Hepatocyte (in vitro differentiated cells): ENCODE data around the gene SMIM35. TPM values are rescaled to one million over a fixed set of nuclear protein-coding genes. Genes with fewer than 3 reads are reported as not detected.

Experiments
- DNase-seq: peaks from one replicate; pipeline ENCODE4 v3.0.0-alpha.2; 2016; ENCODE audit warnings: low spot score
- H2AFZ ChIP-seq: fragments of 200-600 bp; sonication (generic); 2 replicates; pipeline ENCODE4 v1.6.0; 2016; ENCODE audit warnings: antibody characterized with exemption, mild to moderate bottlenecking
- H3K27ac ChIP-seq: fragments of 200-600 bp; sonication (generic); 2 replicates; pipeline ENCODE4 v1.5.1; 2016; ENCODE audit warnings: mild to moderate bottlenecking
- H3K27me3 ChIP-seq: fragments of 200-600 bp; sonication (generic); 2 replicates; pipeline ENCODE4 v1.6.1; 2016
- H3K36me3 ChIP-seq: fragments of 200-600 bp; sonication (generic); replicated peaks from 2 replicates; pipeline ENCODE4 v1.5.1; 2016; ENCODE audit warnings: low read depth; ENCODE audit not compliant: insufficient read depth
- H3K4me1 ChIP-seq: fragments of 200-600 bp; sonication (generic); 2 replicates; pipeline ENCODE4 v1.5.1; 2016; ENCODE audit warnings: mild to moderate bottlenecking, moderate library complexity; ENCODE audit not compliant: insufficient read depth
- H3K4me2 ChIP-seq: fragments of 200-600 bp; sonication (generic); 2 replicates; pipeline ENCODE4 v1.6.0; 2016
- H3K4me3 ChIP-seq: fragments of 200-600 bp; sonication (generic); 2 replicates; pipeline ENCODE4 v1.5.1; 2016; ENCODE audit warnings: mild to moderate bottlenecking
- H3K79me2 ChIP-seq: fragments of 200-600 bp; sonication (generic); 2 replicates; pipeline ENCODE4 v1.6.0; 2017; ENCODE audit warnings: mild to moderate bottlenecking
- H3K9me2 ChIP-seq: fragments of 200-600 bp; sonication (generic); replicated peaks from 2 replicates; pipeline ENCODE4 v1.6.0; 2017; ENCODE audit warnings: mild to moderate bottlenecking; ENCODE audit not compliant: insufficient read depth
- H3K9me3 ChIP-seq: fragments of 200-600 bp; sonication (generic); 2 replicates; pipeline ENCODE4 v1.5.1; 2016; ENCODE audit warnings: low read depth, mild to moderate bottlenecking
- H4K20me1 ChIP-seq: fragments of 200-600 bp; sonication (generic); 2 replicates; pipeline ENCODE4 v1.6.0; 2016; ENCODE audit warnings: mild to moderate bottlenecking; ENCODE audit not compliant: insufficient read depth, poor library complexity, severe bottlenecking
- EZH2 ChIP-seq: fragments of 200-600 bp; sonication (generic); IDR thresholded peaks from 2 replicates; pipeline ENCODE4 v1.6.1; 2016; ENCODE audit warnings: antibody characterized with exemption, mild to moderate bottlenecking, borderline replicate concordance
- EZH2phosphoT487 ChIP-seq: fragments of 200-600 bp; sonication (generic); IDR thresholded peaks from one replicate; pipeline ENCODE4 v1.6.1; 2018; ENCODE audit warnings: antibody characterized with exemption, mild to moderate bottlenecking, low read depth, moderate library complexity; ENCODE audit not compliant: unreplicated experiment, severe bottlenecking
- WGBS: methylation state at CpG from one replicate; pipeline ENCODE4 v1.1.6; 2016; ENCODE audit warnings: low lambda C conversion rate; ENCODE audit errors: missing lambda C conversion rate; 5-methylcytosine and 5-hydroxymethylcytosine counted together
- polyA plus RNA-seq: library from polyadenylated mRNA; unstranded; fragments of >200 nt; fragmentation: Nextera tagmentation; extraction: Ambion mirVana; gene quantifications from 2 replicates; pipeline ENCODE4 v1.2.1, GENCODE V29; 2016
- total RNA-seq: library from RNA; depleted of rRNA; stranded (reverse); fragments of >200 nt; gene quantifications from 2 replicates; pipeline ENCODE4 v1.2.3, GENCODE V29; 2014
- TF ChIP-seq, protein P1 (sequence below): fragments of 200-600 bp; sonication (generic); IDR thresholded peaks from 2 replicates; pipeline ENCODE4 v1.5.1; 2016; ENCODE audit warnings: antibody characterized with exemption, mild to moderate bottlenecking; ENCODE audit not compliant: poor library complexity

Gene SMIM35
- total and polyA plus RNA-seq, 2 experiments from 2014 or later: 0.03 TPM; not detected in 1

DNA sequence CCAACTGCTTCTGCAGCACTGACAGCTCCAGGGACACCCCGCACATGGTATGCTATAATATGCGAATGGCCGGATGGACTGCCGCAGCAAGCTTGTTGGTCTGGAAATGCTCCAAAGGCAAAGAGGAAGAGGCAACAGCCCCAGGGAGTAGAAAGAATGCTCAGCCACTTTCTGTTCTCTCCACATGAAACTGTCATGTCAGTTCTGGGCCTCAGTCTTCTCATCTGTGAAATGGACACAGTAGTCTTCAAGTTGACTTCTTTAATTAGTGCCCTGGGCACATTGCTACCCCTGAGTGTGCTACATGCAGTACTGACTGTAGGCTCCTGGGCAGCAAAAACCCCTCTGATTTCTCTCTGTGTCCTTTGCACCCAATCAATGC, 80.6 kb downstream of the SMIM35 start:
- H3K27ac ChIP-seq: no peak overlapping the region

DNA sequence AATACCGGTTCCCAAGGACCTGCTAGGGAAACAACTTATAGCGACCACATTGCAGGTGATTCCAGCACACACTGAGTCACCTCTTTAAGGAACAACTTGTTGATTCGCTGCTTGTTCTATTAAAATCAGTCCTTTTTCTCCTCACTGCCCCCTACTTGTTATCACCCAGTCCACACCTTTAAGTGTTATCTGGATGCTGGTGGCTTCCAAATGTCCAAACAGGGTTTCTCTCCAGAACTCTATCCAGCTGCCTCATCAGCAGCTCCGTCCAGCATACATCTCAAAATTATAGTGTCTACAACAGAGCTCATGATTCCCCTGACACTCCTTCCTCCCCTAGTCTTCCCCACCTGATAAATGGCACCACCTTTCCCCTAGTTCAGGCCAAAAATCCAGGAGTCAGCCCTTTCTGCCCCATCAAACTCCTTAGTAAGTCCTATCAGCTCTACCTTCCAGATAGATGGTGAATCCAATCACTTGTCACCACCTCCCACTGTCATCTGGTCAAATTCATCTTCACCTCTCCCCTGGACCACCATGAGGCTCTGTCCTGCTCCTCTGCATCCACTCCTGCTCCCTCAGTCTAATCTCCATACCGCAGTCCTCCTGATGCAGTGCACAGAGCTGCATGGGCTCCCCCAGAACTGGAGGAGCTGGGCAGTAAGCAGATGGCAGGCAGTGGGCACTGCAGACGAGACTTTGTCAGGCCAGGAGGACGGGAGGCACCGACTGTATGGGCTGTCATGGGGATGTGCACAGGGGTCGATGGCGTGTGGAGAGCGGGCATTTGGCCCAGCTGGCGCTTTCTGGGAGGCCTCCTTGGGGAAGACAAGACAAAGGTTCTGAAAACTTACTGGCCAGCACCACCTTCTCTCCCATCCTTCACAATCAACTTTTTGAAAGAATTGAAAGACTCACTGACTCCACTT, 81.3 kb downstream of the SMIM35 start:
- H3K36me3 ChIP-seq: no peaks in the 10 kb centered on the region
- no peaks in the 10 kb centered on the region for H3K27me3 ChIP-seq
- H3K79me2 ChIP-seq: no peaks in the 10 kb centered on the region
- H3K4me1 ChIP-seq: peaks cover 6% of the 10 kb centered on the region
- no peak overlapping the region for H3K27ac ChIP-seq
- no peak overlapping the region for H3K4me3 ChIP-seq
- no peak for DNase-seq
- TF ChIP-seq, protein P1, sequence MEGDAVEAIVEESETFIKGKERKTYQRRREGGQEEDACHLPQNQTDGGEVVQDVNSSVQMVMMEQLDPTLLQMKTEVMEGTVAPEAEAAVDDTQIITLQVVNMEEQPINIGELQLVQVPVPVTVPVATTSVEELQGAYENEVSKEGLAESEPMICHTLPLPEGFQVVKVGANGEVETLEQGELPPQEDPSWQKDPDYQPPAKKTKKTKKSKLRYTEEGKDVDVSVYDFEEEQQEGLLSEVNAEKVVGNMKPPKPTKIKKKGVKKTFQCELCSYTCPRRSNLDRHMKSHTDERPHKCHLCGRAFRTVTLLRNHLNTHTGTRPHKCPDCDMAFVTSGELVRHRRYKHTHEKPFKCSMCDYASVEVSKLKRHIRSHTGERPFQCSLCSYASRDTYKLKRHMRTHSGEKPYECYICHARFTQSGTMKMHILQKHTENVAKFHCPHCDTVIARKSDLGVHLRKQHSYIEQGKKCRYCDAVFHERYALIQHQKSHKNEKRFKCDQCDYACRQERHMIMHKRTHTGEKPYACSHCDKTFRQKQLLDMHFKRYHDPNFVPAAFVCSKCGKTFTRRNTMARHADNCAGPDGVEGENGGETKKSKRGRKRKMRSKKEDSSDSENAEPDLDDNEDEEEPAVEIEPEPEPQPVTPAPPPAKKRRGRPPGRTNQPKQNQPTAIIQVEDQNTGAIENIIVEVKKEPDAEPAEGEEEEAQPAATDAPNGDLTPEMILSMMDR: no peak
- no peak for TF ChIP-seq EZH2
- TF ChIP-seq EZH2phosphoT487: no peak
- no peaks in the 10 kb centered on the region for H3K9me3 ChIP-seq
- 90% methylated on average over 12 of the region's 12 CpGs for whole genome bisulfite sequencing
- no peaks in the 10 kb centered on the region for H3K9me2 ChIP-seq
- no peak overlapping the region for H2AFZ ChIP-seq
- H4K20me1 ChIP-seq: no peaks in the 10 kb centered on the region
- H3K4me2 ChIP-seq: no peak overlapping the region

More for the DNA sequence above, 80.6 kb downstream of the SMIM35 start:
- H2AFZ ChIP-seq: no peak overlapping the region
- H3K79me2 ChIP-seq: no peaks in the 10 kb centered on the region
- H3K4me1 ChIP-seq: peaks cover 6% of the 10 kb centered on the region
- no peaks in the 10 kb centered on the region for H4K20me1 ChIP-seq
- H3K27me3 ChIP-seq: no peaks in the 10 kb centered on the region
- no peak overlapping the region for H3K4me2 ChIP-seq
- TF ChIP-seq EZH2phosphoT487 (no peak), EZH2 (no peak)
- TF ChIP-seq, protein P1: no peak
- no peak overlapping the region for H3K4me3 ChIP-seq
- no peaks in the 10 kb centered on the region for H3K36me3 ChIP-seq
- H3K9me2 ChIP-seq: no peaks in the 10 kb centered on the region
- H3K9me3 ChIP-seq: no peaks in the 10 kb centered on the region
- 93% methylated on average over 4 of the region's 4 CpGs for WGBS
- DNase-seq: no peak

DNA sequence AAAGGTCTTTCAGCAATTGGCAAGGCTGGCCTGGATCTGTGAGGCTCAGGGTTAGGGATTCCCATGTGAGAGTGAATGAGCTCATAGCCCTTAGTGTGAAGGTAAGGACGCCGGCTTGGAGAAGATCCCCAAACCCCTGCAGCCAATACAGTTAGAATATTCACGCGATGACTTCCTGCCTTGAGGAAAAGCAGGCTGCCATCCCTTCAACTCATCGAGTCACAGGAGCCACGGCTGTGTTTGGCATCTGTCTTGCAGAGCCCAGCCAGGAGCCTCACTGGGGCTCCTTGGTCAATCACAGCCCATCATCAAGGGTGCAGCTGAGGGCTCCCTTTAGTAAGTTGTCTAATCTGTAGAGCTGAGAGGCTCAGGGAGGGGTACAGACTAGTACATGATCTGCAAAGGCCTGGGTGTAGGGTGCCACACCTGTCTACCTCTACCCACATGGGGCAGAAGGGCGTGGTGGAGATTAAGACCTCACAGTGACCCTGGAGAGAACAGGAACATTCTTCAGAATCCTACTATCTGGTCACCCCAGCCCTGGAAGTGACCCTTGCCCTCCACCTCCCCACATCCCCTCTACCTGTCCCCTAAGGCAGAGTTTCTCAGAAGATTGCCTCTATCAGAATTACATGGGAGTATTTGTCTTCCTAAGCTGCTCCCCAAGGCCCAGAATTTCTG, 82.1 kb downstream of the SMIM35 start:
- H3K27ac ChIP-seq: no peak overlapping the region
- H3K9me3 ChIP-seq: no peaks in the 10 kb centered on the region
- DNase-seq: no peak
- no peak for TF ChIP-seq EZH2phosphoT487
- no peak for TF ChIP-seq EZH2
- TF ChIP-seq, protein P1: no peak
- no peak overlapping the region for H3K4me3 ChIP-seq
- no peaks in the 10 kb centered on the region for H3K27me3 ChIP-seq
- no peaks in the 10 kb centered on the region for H4K20me1 ChIP-seq
- no peaks in the 10 kb centered on the region for H3K9me2 ChIP-seq
- H3K79me2 ChIP-seq: no peaks in the 10 kb centered on the region
- H3K4me1 ChIP-seq: peaks cover 6% of the 10 kb centered on the region
- 88% methylated on average over 7 of the region's 7 CpGs for WGBS
- no peak overlapping the region for H3K4me2 ChIP-seq
- no peaks in the 10 kb centered on the region for H3K36me3 ChIP-seq
- H2AFZ ChIP-seq: no peak overlapping the region
